ENCODE results near the gene LIMD2.

GRCh38 chr17:63688396-63689020 lies 11.4 kb downstream of the LIMD2 start:
- TF ChIP-seq CTCF (conservative IDR thresholded peaks at IDR 0.05; ENCODE audit: low read length): no peak
- no peak for TF ChIP-seq EZH2phosphoT487 (IDR thresholded peaks at IDR 0.05; ENCODE audit: borderline replicate concordance)

Data from Loucy (cell line).